Mucosa of gallbladder (tissue), 1 donor: ENCODE measurements around the gene TTC38. TPM values are rescaled to one million over a fixed set of nuclear protein-coding genes. Genes with fewer than 3 reads are reported as not detected.

Experiments
- DNase-seq: peaks from one replicate; pipeline ENCODE4 v3.0.0-alpha.2; 2020; ENCODE audit warnings: low spot score
- total RNA-seq: library from RNA; stranded (reverse); gene quantifications from one replicate; pipeline ENCODE4 v1.2.1, GENCODE V29; 2021
- donor health status: DM: no; HTN: no; CAD: no.

Gene TTC38
- 90.4 TPM for total RNA-seq

- DNase-seq = peak; percentile 93
Observed at GRCh38 chr22:46267431-46268279, at the start of gene TTC38. TTC38 (plus strand) TSS chr22:46268008; CDS start chr22:46268040, 32 bp downstream.

- DNase-seq = no peak
Observed at GRCh38 chr22:46219636-46220035, 48.2 kb upstream of the TTC38 start.

- no peak for DNase-seq
Observed at GRCh38 chr22:46220921-46221320, 46.9 kb upstream of the TTC38 start.

GRCh38 chr22:46224044-46224897 lies 43.5 kb upstream of the TTC38 start:
- DNase-seq = no peak

GRCh38 chr22:46224898-46225290 lies 42.9 kb upstream of the TTC38 start:
- no peak for DNase-seq

- no peak for DNase-seq
Observed at GRCh38 chr22:46225631-46226030, 42.2 kb upstream of the TTC38 start.

GRCh38 chr22:46226577-46226976 lies 41.2 kb upstream of the TTC38 start:
- no peak for DNase-seq

- no peak for DNase-seq
Observed at GRCh38 chr22:46229701-46230100, 38.1 kb upstream of the TTC38 start.

- no peak for DNase-seq
Observed at GRCh38 chr22:46230262-46230901, 37.4 kb upstream of the TTC38 start.

- peak; percentile 34 for DNase-seq
Observed at GRCh38 chr22:46233231-46233630, 34.6 kb upstream of the TTC38 start.

- DNase-seq = no peak
Observed at GRCh38 chr22:46234969-46235368, 32.8 kb upstream of the TTC38 start.

- DNase-seq = no peak
Observed at GRCh38 chr22:46237453-46238124, 30.2 kb upstream of the TTC38 start.

GRCh38 chr22:46238541-46238940 lies 29.3 kb upstream of the TTC38 start:
- no peak for DNase-seq

GRCh38 chr22:46239261-46240048 lies 28.4 kb upstream of the TTC38 start:
- no peak for DNase-seq

GRCh38 chr22:46240073-46240472 lies 27.7 kb upstream of the TTC38 start:
- DNase-seq = no peak

- no peak for DNase-seq
Observed at GRCh38 chr22:46240506-46240905, 27.3 kb upstream of the TTC38 start.

GRCh38 chr22:46240907-46241306 lies 26.9 kb upstream of the TTC38 start:
- no peak for DNase-seq

- no peak for DNase-seq
Observed at GRCh38 chr22:46241396-46242007, 26.3 kb upstream of the TTC38 start.

- no peak for DNase-seq
Observed at GRCh38 chr22:46242076-46242475, 25.7 kb upstream of the TTC38 start.

- DNase-seq = no peak
Observed at GRCh38 chr22:46244771-46245170, 23.0 kb upstream of the TTC38 start.
